COR-L47 (cell line): ENCODE measurements around the gene IL1RAPL2.
"Not testable (repeated sequence)": the region's sequence is repeated elsewhere in the genome, so short reads cannot be mapped to it uniquely, and the experiment has no call there.

Source experiments
- DNase-seq: peaks from one replicate; lab custom pipeline; 2025; lab: John Stamatoyannopoulos, UW

Gene IL1RAPL2

GRCh38 chrX:104670051-104670450 lies 104.1 kb downstream of the IL1RAPL2 start:
- no peak for DNase-seq

DNA sequence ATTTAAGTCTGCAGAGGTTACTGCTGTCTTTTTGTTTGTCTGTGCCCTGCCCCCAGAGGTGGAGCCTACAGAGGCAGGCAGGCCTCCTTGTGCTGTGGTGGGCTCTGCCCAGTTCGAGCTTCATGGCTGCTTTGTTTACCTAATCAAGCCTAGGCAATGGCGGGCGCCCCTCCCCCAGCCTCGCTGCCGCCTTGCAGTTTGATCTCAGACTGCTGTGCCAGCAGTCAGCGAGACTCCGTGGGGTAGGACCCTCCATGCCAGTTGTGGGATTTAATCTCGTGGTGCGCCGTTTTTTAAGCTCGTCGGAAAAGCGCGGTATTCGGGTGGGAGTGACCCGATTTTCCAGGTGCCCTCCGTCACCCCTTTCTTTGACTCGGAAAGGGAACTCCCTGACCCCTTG lies 111.5 kb downstream of the IL1RAPL2 start:
- not testable (repeated sequence) for DNase-seq

GRCh38 chrX:104679175-104679574 lies 113.2 kb downstream of the IL1RAPL2 start:
- DNase-seq: no peak

DNA sequence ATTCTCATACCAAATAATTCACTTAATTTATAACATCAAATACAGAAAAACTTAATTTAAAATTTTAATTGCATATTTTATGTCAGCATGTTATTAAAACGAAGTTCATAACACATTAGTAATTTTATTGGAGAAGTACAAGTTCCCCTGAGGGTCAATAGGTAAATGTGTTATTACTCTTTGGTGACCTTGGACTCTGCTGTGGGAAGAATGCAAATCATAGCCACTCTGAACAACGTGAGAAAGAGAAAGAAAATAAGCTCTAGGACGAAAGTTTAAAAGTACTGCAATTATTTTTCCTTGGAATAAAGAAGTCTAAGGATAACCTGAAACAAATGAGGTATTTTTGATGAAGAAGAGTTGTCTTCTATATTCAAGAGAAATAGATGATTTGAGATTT lies 115.2 kb downstream of the IL1RAPL2 start:
- DNase-seq: no peak

GRCh38 chrX:104684077-104684476 lies 118.1 kb downstream of the IL1RAPL2 start:
- DNase-seq: no peak

DNA sequence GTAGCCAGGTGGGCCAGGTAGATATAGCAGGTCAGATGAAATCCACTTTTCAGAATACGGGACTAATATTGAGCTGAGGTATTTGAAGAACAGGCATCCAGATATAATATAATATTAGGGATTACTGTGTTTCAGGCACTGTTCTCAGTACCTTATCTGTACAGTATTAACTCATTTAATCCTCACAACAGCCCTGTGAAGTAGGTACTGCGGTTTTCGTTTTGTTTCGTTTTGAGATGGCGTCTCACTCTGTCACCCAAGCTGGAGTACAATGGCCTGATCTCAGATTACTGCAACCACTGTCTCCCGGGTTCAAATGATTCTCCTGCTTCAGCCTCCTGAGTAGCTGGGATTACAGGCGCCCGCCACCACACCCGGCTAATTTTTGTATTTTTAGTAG lies 129.6 kb downstream of the IL1RAPL2 start:
- no peak for DNase-seq

- no peak for DNase-seq
Measured at GRCh38 chrX:104696667-104697066, 130.7 kb downstream of the IL1RAPL2 start.

- DNase-seq: no peak
Measured at GRCh38 chrX:104697294-104697693, 131.3 kb downstream of the IL1RAPL2 start.

GRCh38 chrX:104707042-104707441 lies 141.0 kb downstream of the IL1RAPL2 start:
- no peak for DNase-seq

DNA sequence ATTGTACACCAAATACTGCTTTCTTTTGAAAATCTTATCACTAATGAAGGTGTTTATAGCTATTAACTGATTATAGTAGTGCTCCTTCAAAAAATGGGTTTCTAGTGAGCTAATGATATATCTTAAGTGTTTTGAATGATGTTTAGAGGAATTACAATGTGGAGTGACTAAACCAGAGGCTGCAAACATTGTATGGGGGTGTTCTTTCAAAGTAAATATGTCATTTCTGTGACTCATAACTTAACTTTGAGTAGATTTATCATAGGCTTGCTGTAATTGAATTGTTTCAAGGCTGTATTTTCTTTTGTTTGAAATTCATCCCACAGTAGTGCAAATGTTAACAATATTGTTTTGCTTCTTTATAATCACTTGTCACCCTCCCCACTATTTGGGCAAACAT lies 141.6 kb downstream of the IL1RAPL2 start:
- no peak for DNase-seq

DNA sequence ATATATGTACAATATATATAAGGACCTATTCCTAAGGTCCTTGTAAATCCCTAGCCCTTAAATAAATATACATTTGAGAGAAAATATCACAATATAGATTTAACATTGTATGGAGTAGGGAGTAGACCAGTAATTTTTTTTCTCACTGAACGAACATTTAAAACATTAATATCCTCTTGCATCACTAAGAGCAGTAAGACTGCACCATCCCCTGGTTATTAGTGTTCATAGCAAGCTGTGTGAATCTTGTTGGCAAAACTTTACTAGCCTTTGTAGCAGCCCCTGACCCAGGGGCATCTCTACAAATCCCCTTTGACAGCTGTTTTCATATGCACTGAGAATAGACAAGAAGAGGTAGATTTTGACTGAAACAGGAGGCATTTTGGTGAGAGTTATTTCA lies 146.5 kb downstream of the IL1RAPL2 start:
- no peak for DNase-seq

DNA sequence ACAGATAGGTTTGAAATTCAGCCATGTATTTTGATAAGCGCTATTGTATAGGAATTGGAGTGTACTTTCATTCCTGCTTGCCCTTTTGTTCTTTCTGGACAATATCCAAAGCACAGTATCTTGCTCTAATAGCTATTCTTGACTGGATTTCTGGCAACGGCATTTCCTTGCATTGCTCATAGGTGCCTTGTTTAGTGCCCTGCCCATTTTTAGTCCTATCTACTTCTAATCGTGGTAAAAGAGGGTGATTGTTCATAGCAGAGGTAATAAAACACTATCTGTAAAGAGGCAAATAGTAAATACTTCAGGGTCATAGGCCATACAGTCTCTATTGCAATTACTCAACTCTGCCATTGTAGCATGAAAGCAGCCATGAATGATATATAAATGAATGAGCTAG lies 155.9 kb downstream of the IL1RAPL2 start:
- no peak for DNase-seq

GRCh38 chrX:104728456-104728855 lies 162.5 kb downstream of the IL1RAPL2 start:
- no peak for DNase-seq

DNA sequence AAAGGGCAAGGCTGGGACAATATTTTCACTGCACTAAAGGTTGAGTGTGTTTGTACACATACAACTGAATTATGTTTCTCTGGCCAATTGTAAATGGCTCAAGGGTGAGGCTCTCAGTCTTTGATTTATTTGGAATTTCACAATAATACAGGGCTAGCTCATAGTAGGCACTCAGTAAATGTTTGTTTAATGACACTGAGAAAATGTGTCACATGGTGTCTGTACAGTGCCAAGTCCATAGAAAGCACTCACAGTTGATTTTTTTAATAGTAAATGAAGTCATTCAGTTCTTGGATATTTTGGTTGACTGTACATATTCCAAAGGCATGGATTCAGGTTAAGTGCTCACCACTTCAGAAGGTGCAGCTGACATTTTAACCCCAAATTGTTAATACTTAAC lies 176.4 kb downstream of the IL1RAPL2 start:
- DNase-seq: no peak

GRCh38 chrX:104745152-104745551 lies 179.2 kb downstream of the IL1RAPL2 start:
- DNase-seq: no peak

DNA sequence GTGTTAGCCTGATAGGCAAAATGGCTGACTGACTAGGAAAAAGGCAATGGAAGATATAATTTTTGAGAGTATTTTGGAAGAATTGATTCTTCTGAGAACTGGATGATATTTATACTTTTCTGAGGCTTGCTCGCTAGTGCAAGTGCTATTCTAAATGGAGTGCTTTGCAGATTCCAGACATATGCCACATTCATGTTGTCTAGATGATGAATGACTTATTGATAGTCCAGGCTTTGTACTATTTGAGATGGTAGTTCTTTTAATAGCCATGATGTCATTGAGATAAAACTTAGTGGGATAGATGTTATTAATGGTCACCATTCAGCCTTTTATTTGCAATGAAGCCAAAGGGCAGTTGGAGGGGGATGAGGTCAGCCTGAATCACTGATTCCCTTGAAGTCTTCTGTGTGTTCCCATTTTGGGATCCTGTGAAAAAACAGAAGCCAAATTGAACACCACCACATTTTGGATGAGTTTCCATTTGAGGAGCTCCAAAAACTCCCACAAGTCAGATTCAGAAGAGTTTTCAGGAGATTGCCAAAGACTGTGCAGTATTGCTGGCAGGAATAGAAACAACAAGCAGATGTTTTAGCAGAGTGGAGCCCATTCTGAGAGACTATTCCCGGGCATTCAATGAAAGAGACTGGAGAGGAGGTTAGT lies 184.1 kb downstream of the IL1RAPL2 start:
- DNase-seq: no peak

GRCh38 chrX:104762641-104763040 lies 196.6 kb downstream of the IL1RAPL2 start:
- DNase-seq: no peak

DNA sequence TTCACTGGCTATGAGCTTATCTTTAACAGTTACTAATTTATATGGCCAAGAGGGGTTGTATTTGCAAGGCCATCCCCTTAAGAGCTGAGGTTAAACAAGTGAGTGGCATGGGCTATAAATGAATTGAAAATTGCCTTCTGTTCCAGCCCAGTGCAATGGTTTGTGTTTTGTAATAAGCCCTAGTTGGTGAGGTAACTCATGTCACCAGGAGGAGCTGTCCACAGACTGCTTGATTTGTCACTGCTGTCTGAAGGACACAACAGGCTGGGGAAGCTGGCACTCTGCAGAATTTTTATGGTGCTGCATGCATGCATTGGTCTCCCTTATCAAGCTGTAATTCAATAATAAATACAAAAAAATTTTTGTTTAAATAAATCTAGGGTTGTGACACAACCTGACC lies 223.8 kb downstream of the IL1RAPL2 start:
- no peak for DNase-seq

DNA sequence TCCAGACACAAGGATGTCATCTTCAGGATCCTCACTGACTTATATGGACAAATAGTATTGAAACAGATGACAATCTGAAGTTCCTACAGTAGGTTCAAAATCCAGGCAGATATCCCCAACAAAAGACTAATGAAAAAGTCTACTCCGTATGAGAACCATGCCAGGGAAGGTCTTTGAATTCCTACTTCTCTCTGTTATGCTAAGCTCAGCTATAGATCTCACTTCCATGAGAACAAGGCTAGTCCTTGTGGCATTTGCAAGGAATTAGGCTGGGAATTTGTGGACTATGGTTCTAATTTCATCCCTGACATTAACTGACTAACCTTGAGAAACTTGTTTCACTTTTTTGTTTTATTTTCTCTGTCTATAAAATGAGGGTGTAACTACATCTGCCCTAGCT lies 229.8 kb downstream of the IL1RAPL2 start:
- no peak for DNase-seq

DNA sequence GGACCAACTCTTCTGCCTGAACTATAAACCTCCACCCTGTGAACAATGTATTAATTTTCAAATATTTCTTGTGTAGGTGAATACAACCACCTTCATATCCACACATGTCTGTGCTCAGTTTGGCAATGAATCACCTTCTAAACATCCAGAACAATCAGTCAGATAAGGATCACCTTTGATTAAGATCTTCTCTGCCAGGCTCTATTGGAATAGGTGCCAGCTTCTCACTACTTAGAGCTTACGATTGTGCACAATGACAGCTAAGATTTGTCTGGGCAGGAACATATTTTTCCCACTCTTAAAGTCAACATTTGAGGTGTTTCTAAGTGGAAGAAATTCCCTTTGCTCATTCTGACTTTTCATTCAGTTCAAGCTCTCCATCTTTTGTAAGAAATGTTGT lies 237.2 kb downstream of the IL1RAPL2 start:
- no peak for DNase-seq

DNA sequence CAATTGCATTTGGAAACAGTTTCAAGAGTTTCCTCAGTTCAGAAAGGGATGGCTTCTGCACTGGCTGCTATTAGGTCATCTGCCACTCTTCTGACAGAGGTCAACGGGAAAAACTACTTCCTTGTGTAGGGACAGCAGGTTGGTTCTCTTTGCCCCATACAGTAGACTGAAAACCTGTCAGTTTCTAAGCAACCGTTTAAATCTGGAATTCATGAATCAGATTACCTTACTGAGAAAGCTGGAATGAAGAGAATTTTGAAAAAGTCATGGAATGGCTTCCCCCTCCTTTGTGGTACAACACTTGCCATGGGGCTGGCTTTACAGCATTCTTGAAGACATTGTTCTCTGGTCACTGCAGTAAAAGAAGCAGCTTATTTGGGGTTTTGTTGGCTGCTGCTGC lies 240.3 kb downstream of the IL1RAPL2 start:
- DNase-seq: no peak

- DNase-seq: no peak
Measured at GRCh38 chrX:104833401-104833800, 267.4 kb downstream of the IL1RAPL2 start.

- no peak for DNase-seq
Measured at GRCh38 chrX:104842646-104843045, 276.6 kb downstream of the IL1RAPL2 start.

GRCh38 chrX:104852241-104852640 lies 286.2 kb downstream of the IL1RAPL2 start:
- DNase-seq: no peak

GRCh38 chrX:104854188-104854587 lies 288.2 kb downstream of the IL1RAPL2 start:
- no peak for DNase-seq
